Measurements from ENCODE around the gene GRAMD1A. TPM values are rescaled to one million over a fixed set of nuclear protein-coding genes. Genes with fewer than 3 reads are reported as not detected.
"Not testable (repeated sequence)": the region's sequence is repeated elsewhere in the genome, so short reads cannot be mapped to it uniquely, and the experiment has no call there.

GRAMD1A gene
- total and polyA plus RNA-seq, 2 donors (not counting 1 experiment from before 2014, with no cell fraction given): 83.8 to 102 TPM

DNA sequence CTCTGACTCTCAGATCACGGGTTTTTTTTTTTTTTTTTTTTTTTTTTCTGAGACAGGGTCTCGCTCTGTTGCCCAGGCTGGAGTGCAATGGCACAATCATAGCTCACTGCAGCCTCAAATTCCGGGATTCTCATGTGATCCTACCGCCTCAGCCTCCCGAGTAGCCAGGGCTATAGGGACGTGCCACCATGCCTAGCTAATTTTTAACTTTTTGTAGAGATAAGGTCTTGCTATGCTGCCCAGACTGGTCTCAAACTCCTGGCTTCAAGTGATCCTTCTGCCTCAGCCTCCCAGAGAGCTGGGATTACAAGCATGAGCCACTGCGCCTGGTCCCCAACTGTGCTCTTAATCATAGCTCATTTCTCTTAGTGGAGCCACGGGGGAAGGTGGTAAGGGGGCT, 4.6 kb upstream of the GRAMD1A start:
- intact Hi-C loops (cut with micrococcal nuclease): no loop called here
- H3K27ac Mint-ChIP-seq: no peak overlapping the region
- no peak overlapping the region for H3K4me3 Mint-ChIP-seq
- Histone ChIP-seq H3K4me2 (replicated peaks; ENCODE audit: low read depth, low read length, poor library complexity, severe bottlenecking) (no peak overlapping the region), H3K4me3 (ENCODE audit: control extremely low read depth in 1 of 5, extremely low read depth in 1 of 5, insufficient read depth in 1 of 5, low read depth in 2 of 5, low read length in 4 of 5) (no peak overlapping the region), H3K9me3 (ENCODE audit: control extremely low read depth in 1 of 3, control insufficient read depth in 2 of 3, insufficient read depth in 1 of 3, low read length in 2 of 3) (peaks cover 0 to 9% (median 0%) of the 10 kb centered on the region in 3 donors), H3K27ac (ENCODE audit: low read length in 2 of 2) (no peak overlapping the region), H3K4me1 (ENCODE audit: control insufficient read depth in 2 of 2, insufficient read depth in 2 of 2, low read length in 2 of 2) (peaks cover 19 to 35% of the 10 kb centered on the region in 2 donors), H3K9ac (ENCODE audit: low read length) (no peak overlapping the region), H2AFZ (ENCODE audit: insufficient read depth, low read depth, low read length, poor library complexity, severe bottlenecking) (no peak overlapping the region), H3K36me3 (replicated peaks in 1 of 2; ENCODE audit: control extremely low read depth in 1 of 2, control insufficient read depth in 1 of 2, extremely low read depth in 1 of 2, insufficient read depth in 2 of 2, low read length in 1 of 2) (no peaks in the 10 kb centered on the region), H3K79me2 (ENCODE audit: control insufficient read depth, insufficient read depth, low read length) (peaks cover 8% of the 10 kb centered on the region), H4K20me1 (ENCODE audit: control insufficient read depth, insufficient read depth, low read length, poor library complexity, severe bottlenecking) (no peaks in the 10 kb centered on the region), H3K27me3 (replicated peaks in 1 of 4; ENCODE audit: control extremely low read depth in 1 of 4, control insufficient read depth in 3 of 4, insufficient read depth in 4 of 4, low read length in 3 of 4) (peaks cover 0 to 4% (median 0%) of the 10 kb centered on the region in 4 experiments)
- ChIA-PET CTCF (interaction anchor here (0.6 to 1.8 kb wide), 2 partner anchors 24 to 194 kb away, joined by 3 to 6 read pairs; no protein-coding TSS in a partner anchor), POLR2A (no interaction called here)
- DNase-seq (no peak), ATAC-seq (ENCODE audit: low read depth) (no peak)
- TF ChIP-seq, protein P1, sequence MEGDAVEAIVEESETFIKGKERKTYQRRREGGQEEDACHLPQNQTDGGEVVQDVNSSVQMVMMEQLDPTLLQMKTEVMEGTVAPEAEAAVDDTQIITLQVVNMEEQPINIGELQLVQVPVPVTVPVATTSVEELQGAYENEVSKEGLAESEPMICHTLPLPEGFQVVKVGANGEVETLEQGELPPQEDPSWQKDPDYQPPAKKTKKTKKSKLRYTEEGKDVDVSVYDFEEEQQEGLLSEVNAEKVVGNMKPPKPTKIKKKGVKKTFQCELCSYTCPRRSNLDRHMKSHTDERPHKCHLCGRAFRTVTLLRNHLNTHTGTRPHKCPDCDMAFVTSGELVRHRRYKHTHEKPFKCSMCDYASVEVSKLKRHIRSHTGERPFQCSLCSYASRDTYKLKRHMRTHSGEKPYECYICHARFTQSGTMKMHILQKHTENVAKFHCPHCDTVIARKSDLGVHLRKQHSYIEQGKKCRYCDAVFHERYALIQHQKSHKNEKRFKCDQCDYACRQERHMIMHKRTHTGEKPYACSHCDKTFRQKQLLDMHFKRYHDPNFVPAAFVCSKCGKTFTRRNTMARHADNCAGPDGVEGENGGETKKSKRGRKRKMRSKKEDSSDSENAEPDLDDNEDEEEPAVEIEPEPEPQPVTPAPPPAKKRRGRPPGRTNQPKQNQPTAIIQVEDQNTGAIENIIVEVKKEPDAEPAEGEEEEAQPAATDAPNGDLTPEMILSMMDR (IDR thresholded peaks at IDR 0.05): no peak
- no peak for TF ChIP-seq EZH2 (IDR thresholded peaks at IDR 0.05; ENCODE audit: borderline replicate concordance, insufficient read depth, low read depth, low read length, poor library complexity, severe bottlenecking)
- peaks cover 29% of the 10 kb centered on the region for H3K4me1 Mint-ChIP-seq
- peaks cover 3% of the 10 kb centered on the region for H3K27me3 Mint-ChIP-seq
- no peaks in the 10 kb centered on the region for H3K9me3 Mint-ChIP-seq (ENCODE audit: insufficient read depth)
- WGBS (ENCODE audit: insufficient coverage): 93% methylated on average over 6 of the region's 8 CpGs

DNA sequence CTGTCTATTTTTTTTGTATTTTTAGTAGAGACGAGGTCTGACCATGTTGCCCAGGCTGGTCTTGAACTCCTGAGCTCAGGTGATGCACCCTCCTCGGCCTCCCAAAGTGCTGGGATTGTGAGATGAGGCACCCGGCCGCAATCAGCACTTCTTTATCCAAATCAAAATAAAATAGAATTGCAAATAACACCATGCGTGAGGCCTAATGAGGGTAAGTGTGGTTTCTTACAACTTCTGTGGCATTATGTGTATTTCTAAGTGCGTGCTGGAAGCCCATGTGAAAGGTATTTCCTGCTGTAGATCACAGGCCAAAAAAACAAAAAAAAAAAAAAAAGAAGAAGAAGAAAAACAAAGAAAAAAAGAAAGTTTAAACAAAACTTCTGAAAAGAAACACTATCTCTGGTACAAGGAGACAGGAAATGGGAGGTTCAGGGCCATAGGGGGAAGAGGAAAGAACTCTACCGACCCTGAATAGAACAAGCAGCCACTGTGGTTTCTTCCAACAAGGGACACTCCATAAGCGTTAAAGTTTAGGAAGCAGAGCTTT, 3.0 kb upstream of the GRAMD1A start:
- Histone ChIP-seq H4K20me1 (ENCODE audit: control insufficient read depth, insufficient read depth, low read length, poor library complexity, severe bottlenecking) (peaks cover 7% of the 10 kb centered on the region), H3K79me2 (ENCODE audit: control insufficient read depth, insufficient read depth, low read length) (peaks cover 22% of the 10 kb centered on the region), H3K4me3 (ENCODE audit: control extremely low read depth in 1 of 5, extremely low read depth in 1 of 5, insufficient read depth in 1 of 5, low read depth in 2 of 5, low read length in 4 of 5) (no peak overlapping the region), H3K27me3 (replicated peaks in 1 of 4; ENCODE audit: control extremely low read depth in 1 of 4, control insufficient read depth in 3 of 4, insufficient read depth in 4 of 4, low read length in 3 of 4) (no peaks in the 10 kb centered on the region), H2AFZ (ENCODE audit: insufficient read depth, low read depth, low read length, poor library complexity, severe bottlenecking) (peak overlapping the region; percentile 55), H3K36me3 (replicated peaks in 1 of 2; ENCODE audit: control extremely low read depth in 1 of 2, control insufficient read depth in 1 of 2, extremely low read depth in 1 of 2, insufficient read depth in 2 of 2, low read length in 1 of 2) (peaks cover 0 to 3% of the 10 kb centered on the region in 2 experiments), H3K27ac (ENCODE audit: low read length in 2 of 2) (peak overlapping the region in 1 of 2 donors; percentile 8), H3K4me1 (ENCODE audit: control insufficient read depth in 2 of 2, insufficient read depth in 2 of 2, low read length in 2 of 2) (peaks cover 31 to 47% of the 10 kb centered on the region in 2 donors), H3K9ac (ENCODE audit: low read length) (no peak overlapping the region), H3K4me2 (replicated peaks; ENCODE audit: low read depth, low read length, poor library complexity, severe bottlenecking) (peak overlapping the region; percentile 24), H3K9me3 (ENCODE audit: control extremely low read depth in 1 of 3, control insufficient read depth in 2 of 3, insufficient read depth in 1 of 3, low read length in 2 of 3) (peaks cover 0 to 4% (median 0%) of the 10 kb centered on the region in 3 donors)
- Mint-ChIP-seq H3K27ac (peak overlapping the region; percentile 51), H3K9me3 (ENCODE audit: insufficient read depth) (no peaks in the 10 kb centered on the region), H3K27me3 (no peaks in the 10 kb centered on the region), H3K4me3 (peak overlapping the region; percentile 57), H3K4me1 (peaks cover 38% of the 10 kb centered on the region)
- no peak for DNase-seq
- 9% methylated on average over 1 of the region's 8 CpGs for WGBS (ENCODE audit: insufficient coverage)
- intact Hi-C loops (cut with micrococcal nuclease): no loop called here
- ChIA-PET POLR2A (no interaction called here), CTCF (interaction anchor here (0.7 kb wide), 1 partner anchor 21 kb away, joined by 3 read pairs; no protein-coding TSS in a partner anchor)
- TF ChIP-seq, protein P1 (IDR thresholded peaks at IDR 0.05): no peak
- no peak for TF ChIP-seq EZH2 (IDR thresholded peaks at IDR 0.05; ENCODE audit: borderline replicate concordance, insufficient read depth, low read depth, low read length, poor library complexity, severe bottlenecking)
- ATAC-seq (ENCODE audit: low read depth): no peak

DNA sequence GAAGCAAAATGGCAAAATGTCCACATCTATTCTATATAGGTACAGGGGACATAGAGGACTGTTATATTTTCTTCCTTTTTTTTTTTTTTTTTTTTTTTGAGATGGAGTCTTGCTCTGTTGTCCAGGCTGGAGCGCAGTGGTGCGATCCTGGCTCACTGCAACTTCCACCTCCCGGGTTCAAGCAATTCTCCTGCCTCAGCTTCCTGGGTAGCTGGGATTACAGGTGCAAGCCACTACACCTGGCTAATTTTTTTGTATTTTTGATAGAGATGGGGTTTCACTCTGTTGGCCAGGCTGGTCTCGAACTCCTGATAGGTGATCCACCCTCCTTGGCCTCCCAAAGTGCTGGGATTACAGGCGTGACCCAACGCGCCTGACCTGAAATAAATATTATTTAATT, 1.9 kb upstream of the GRAMD1A start:
- H3K4me3 ChIP-seq (ENCODE audit: control extremely low read depth in 1 of 5, extremely low read depth in 1 of 5, insufficient read depth in 1 of 5, low read depth in 2 of 5, low read length in 4 of 5); H4K20me1 ChIP-seq (ENCODE audit: control insufficient read depth, insufficient read depth, low read length, poor library complexity, severe bottlenecking); H3K36me3 ChIP-seq (replicated peaks in 1 of 2; ENCODE audit: control extremely low read depth in 1 of 2, control insufficient read depth in 1 of 2, extremely low read depth in 1 of 2, insufficient read depth in 2 of 2, low read length in 1 of 2); ATAC-seq (ENCODE audit: low read depth); POLR2A ChIA-PET; H3K9me3 ChIP-seq (ENCODE audit: control extremely low read depth in 1 of 3, control insufficient read depth in 2 of 3, insufficient read depth in 1 of 3, low read length in 2 of 3); H3K27me3 Mint-ChIP-seq; H3K9ac ChIP-seq (ENCODE audit: low read length); DNase-seq; CTCF ChIA-PET; H3K27me3 ChIP-seq (replicated peaks in 1 of 4; ENCODE audit: control extremely low read depth in 1 of 4, control insufficient read depth in 3 of 4, insufficient read depth in 4 of 4, low read length in 3 of 4); intact Hi-C loops (cut with micrococcal nuclease); H3K9me3 Mint-ChIP-seq (ENCODE audit: insufficient read depth): not testable (repeated sequence)
- H3K4me1 Mint-ChIP-seq: peaks cover 48% of the 10 kb centered on the region
- Histone ChIP-seq H3K4me2 (replicated peaks; ENCODE audit: low read depth, low read length, poor library complexity, severe bottlenecking) (peak overlapping the region; percentile 24), H3K27ac (ENCODE audit: low read length in 2 of 2) (peak overlapping the region in 1 of 2 donors; percentile 8), H3K4me1 (ENCODE audit: control insufficient read depth in 2 of 2, insufficient read depth in 2 of 2, low read length in 2 of 2) (peaks cover 42 to 58% of the 10 kb centered on the region in 2 donors), H3K79me2 (ENCODE audit: control insufficient read depth, insufficient read depth, low read length) (peaks cover 32% of the 10 kb centered on the region), H2AFZ (ENCODE audit: insufficient read depth, low read depth, low read length, poor library complexity, severe bottlenecking) (peak overlapping the region; percentile 92)
- no CpG with 5 or more reads among the region's 7 CpGs for WGBS (ENCODE audit: insufficient coverage)
- peak overlapping the region; percentile 88 for H3K4me3 Mint-ChIP-seq
- H3K27ac Mint-ChIP-seq: peak overlapping the region; percentile 53
